Panc1 (cell line): ENCODE measurements around the gene ANKRD18B.

Experiments
- CTCF ChIP-seq: fragments of 450-650 bp; IDR thresholded peaks from 2 replicates; pipeline ENCODE4 v1.5.1; 2017; ENCODE audit warnings: mild to moderate bottlenecking
- POLR2AphosphoS5 ChIP-seq: IDR thresholded peaks from 2 replicates; pipeline ENCODE4 v1.6.1; 2012; ENCODE audit warnings: mild to moderate bottlenecking, low read depth, low read length, moderate library complexity
- REST ChIP-seq, 2 experiments: IDR thresholded peaks; 2 replicates each; pipeline ENCODE4 v1.6.1; 2011 to 2012; ENCODE audit warnings: low read depth in 2 of 2, control low read depth in 1 of 2, low read length in 1 of 2, mild to moderate bottlenecking in 1 of 2, moderate library complexity in 1 of 2; ENCODE audit not compliant: insufficient read depth in 1 of 2
- TCF7L2 ChIP-seq: IDR thresholded peaks from 2 replicates; pipeline ENCODE4 v1.6.1; 2011; ENCODE audit warnings: mild to moderate bottlenecking, low read depth, low read length, inconsistent platforms

- TF ChIP-seq CTCF (no peak), POLR2AphosphoS5 (no peak), TCF7L2 (no peak), REST (IDR thresholded peaks at IDR 0.05; ENCODE audit: insufficient read depth in 1 of 2, low read depth in 2 of 2, low read length in 1 of 2) (no peak)
These were observed 90.1 kb downstream of the ANKRD18B start for GRCh38 chr9:33614001-33614687.
